Stimulated activated effector memory CD8-positive, alpha-beta T cell treated with anti-CD3 and anti-CD28 coated beads, Interleukin-12 subunit alpha, Interleukin-12 subunit beta, amount 100 ng/mL, for 72 hours (primary cell): Measurements from ENCODE around the gene RASAL1.
A peak's percentile ranks its signal among the peaks of the same experiment; 100 is the strongest.

Experiments
- ATAC-seq: fragments of 150-1000 bp; cut with Tn5 transposase; 2 replicates; pipeline ENCODE4 v1.10.0; 2021
- DNase-seq, 2 donors: peaks; one replicate each; pipeline ENCODE4 v3.0.0; 2021 to 2022; ENCODE audit warnings: low spot score in 2 of 2
- H3K27ac Mint-ChIP-seq: one replicate; pipeline ENCODE4 v1.8.0; 2022; ENCODE audit warnings: mild to moderate bottlenecking, mixed read lengths
- H3K36me3 Mint-ChIP-seq: one replicate; pipeline ENCODE4 v1.8.0; 2022; ENCODE audit warnings: mild to moderate bottlenecking, mixed read lengths
- H3K4me1 Mint-ChIP-seq: one replicate; pipeline ENCODE4 v1.8.0; 2022; ENCODE audit warnings: mixed read lengths
- H3K4me3 Mint-ChIP-seq: one replicate; pipeline ENCODE4 v1.8.0; 2022; ENCODE audit warnings: mild to moderate bottlenecking, mixed read lengths
- H3K9me3 Mint-ChIP-seq: one replicate; pipeline ENCODE4 v1.8.0; 2022; ENCODE audit warnings: mixed read lengths

The RASAL1 gene

GRCh38 chr12:113167868-113168267, 32.3 kb upstream of the RASAL1 start:
- H3K4me1 Mint-ChIP-seq: no peaks in the 10 kb centered on the region
- DNase-seq (no peak), ATAC-seq (no peak)
- H3K27ac Mint-ChIP-seq: no peak overlapping the region
- no peaks in the 10 kb centered on the region for H3K9me3 Mint-ChIP-seq
- no peak overlapping the region for H3K4me3 Mint-ChIP-seq
- H3K36me3 Mint-ChIP-seq: peaks cover 98% of the 10 kb centered on the region

GRCh38 chr12:113165521-113166450, 30.2 kb upstream of the RASAL1 start:
- no peaks in the 10 kb centered on the region for H3K9me3 Mint-ChIP-seq
- H3K4me3 Mint-ChIP-seq: no peak overlapping the region
- H3K4me1 Mint-ChIP-seq: peaks cover 4% of the 10 kb centered on the region
- H3K36me3 Mint-ChIP-seq: peaks cover 98% of the 10 kb centered on the region
- no peak overlapping the region for H3K27ac Mint-ChIP-seq
- ATAC-seq (no peak), DNase-seq (no peak)

- no peak overlapping the region for H3K27ac Mint-ChIP-seq
- ATAC-seq (no peak), DNase-seq (no peak)
- no peak overlapping the region for H3K4me3 Mint-ChIP-seq
- no peaks in the 10 kb centered on the region for H3K9me3 Mint-ChIP-seq
- H3K4me1 Mint-ChIP-seq: peaks cover 4% of the 10 kb centered on the region
- H3K36me3 Mint-ChIP-seq: peaks cover 94% of the 10 kb centered on the region
These were observed 28.5 kb upstream of the RASAL1 start for GRCh38 chr12:113164014-113164413.

GRCh38 chr12:113163030-113163360, 27.4 kb upstream of the RASAL1 start:
- no peak overlapping the region for H3K4me3 Mint-ChIP-seq
- peaks cover 4% of the 10 kb centered on the region for H3K4me1 Mint-ChIP-seq
- peak overlapping the region; percentile 26 for H3K27ac Mint-ChIP-seq
- ATAC-seq: no peak
- peaks cover 94% of the 10 kb centered on the region for H3K36me3 Mint-ChIP-seq
- H3K9me3 Mint-ChIP-seq: no peaks in the 10 kb centered on the region
- no peak for DNase-seq

- Mint-ChIP-seq H3K36me3 (peaks cover 94% of the 10 kb centered on the region), H3K4me3 (no peak overlapping the region), H3K9me3 (no peaks in the 10 kb centered on the region), H3K27ac (peak overlapping the region; percentile 26), H3K4me1 (peaks cover 9% of the 10 kb centered on the region)
- no peak for DNase-seq
- no peak for ATAC-seq
These were observed 26.8 kb upstream of the RASAL1 start for GRCh38 chr12:113162102-113163029.

GRCh38 chr12:113161415-113162016, 26.0 kb upstream of the RASAL1 start:
- peaks cover 92% of the 10 kb centered on the region for H3K36me3 Mint-ChIP-seq

GRCh38 chr12:113159937-113160336, 24.4 kb upstream of the RASAL1 start:
- H3K9me3 Mint-ChIP-seq: no peaks in the 10 kb centered on the region
- H3K27ac Mint-ChIP-seq: no peak overlapping the region
- peaks cover 76% of the 10 kb centered on the region for H3K36me3 Mint-ChIP-seq
- ATAC-seq: no peak
- no peak for DNase-seq
- H3K4me3 Mint-ChIP-seq: no peak overlapping the region
- peaks cover 15% of the 10 kb centered on the region for H3K4me1 Mint-ChIP-seq

More at GRCh38 chr12:113161415-113162016, 26.0 kb upstream of the RASAL1 start:
- DNase-seq (no peak), ATAC-seq (peak; percentile 48)
- Mint-ChIP-seq H3K27ac (peak overlapping the region; percentile 34), H3K4me3 (no peak overlapping the region), H3K9me3 (no peaks in the 10 kb centered on the region), H3K4me1 (peaks cover 15% of the 10 kb centered on the region)

DNA sequence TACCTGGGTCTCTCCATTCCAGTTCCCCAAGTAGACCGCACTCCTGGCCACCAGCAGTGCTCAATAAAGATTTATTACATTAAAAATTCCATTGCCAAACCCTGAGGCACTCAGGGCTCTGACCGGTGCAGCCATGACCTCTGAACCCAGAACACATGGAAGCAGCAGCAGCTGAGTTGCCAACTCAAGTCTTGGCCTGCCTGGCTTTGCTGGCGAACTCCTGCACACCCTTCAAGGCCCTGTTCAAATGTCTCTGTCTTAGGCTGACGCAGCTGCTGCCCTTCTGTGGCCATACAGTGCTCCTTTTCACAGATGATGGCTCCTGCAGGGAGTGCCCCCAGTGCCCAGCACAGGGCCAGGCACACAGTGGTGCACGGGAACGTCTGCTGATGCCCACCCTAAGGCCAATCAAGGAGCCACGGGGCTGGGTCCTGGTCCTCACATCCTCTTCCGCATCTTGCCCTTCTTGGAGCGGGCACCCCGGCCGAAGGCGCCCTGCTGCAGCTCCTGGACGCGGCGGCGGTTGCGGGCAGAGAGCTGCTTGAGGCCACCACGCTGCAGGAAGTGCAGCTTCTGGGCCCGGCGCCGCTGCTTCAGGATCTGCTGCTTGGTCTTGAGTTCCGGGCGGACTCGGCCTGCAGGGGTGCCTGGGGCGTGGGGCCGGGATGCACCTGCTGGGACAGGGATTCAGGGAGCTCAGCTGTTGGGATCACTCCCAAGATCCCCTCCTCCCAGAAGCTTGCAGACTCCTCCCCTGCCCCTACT, 23.1 kb upstream of the RASAL1 start:
- ATAC-seq (no peak), DNase-seq (no peak)
- Mint-ChIP-seq H3K27ac (no peak overlapping the region), H3K4me3 (no peak overlapping the region), H3K36me3 (peaks cover 65% of the 10 kb centered on the region), H3K9me3 (no peaks in the 10 kb centered on the region), H3K4me1 (peaks cover 15% of the 10 kb centered on the region)

DNA sequence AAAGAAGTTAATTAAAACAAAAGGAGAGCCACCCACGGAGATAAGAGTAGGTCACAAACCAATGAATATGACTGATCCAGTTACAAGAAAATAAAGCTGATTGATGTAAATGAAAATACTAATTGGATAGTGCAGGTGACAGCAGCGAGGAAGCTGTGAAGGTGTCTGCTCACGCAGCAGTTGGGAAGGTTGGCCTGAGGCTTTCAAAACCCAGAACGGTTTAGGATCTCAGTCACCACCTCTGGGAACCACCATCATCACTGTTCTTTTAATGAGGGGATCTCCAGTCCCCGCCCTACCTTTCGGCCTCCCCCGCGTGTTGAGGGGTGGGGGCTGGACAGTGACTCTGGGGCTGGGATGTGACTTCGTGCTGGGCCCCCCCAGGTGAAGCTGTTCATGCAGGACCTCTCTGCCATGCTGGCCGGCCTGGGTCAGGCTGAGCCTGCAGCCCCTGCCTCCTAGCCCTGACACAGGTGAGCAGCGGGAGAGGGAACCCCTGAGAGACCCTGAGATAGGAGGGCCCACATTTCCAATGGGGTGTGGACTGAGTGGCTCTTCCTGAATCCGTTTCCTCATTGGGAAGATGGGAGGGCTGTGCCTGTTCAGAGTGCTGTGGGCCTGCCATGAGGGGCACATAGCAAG, 21.8 kb upstream of the RASAL1 start:
- Mint-ChIP-seq H3K36me3 (peaks cover 52% of the 10 kb centered on the region), H3K4me3 (no peak overlapping the region), H3K4me1 (peaks cover 27% of the 10 kb centered on the region), H3K9me3 (no peaks in the 10 kb centered on the region), H3K27ac (no peak overlapping the region)
- DNase-seq (no peak), ATAC-seq (no peak)

GRCh38 chr12:113155646-113156045, 20.1 kb upstream of the RASAL1 start:
- Mint-ChIP-seq H3K27ac (no peak overlapping the region), H3K4me1 (peaks cover 28% of the 10 kb centered on the region), H3K4me3 (no peak overlapping the region)

DNA sequence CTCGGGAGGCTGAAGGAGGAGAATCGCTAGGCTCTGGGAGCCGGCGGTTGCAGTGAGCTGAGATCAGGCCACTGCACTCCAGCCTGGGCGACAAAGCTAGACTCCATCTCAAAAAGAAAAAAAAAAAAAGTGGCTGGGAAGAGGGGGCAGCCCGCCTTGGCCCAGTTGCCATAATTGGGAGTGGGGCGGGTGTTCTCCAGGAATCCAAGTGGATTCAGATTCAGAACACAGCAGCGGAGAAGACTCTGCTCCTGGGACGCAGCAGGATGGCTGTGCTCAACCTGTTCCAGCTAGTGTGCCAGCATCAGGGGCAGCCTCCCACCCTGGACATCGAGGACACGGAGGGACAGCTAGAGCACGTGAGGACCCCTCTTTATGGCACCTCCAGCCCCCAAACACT, 19.5 kb upstream of the RASAL1 start:
- Mint-ChIP-seq H3K4me1 (peaks cover 28% of the 10 kb centered on the region), H3K4me3 (peak overlapping the region; percentile 75), H3K9me3 (no peaks in the 10 kb centered on the region), H3K27ac (no peak overlapping the region), H3K36me3 (peaks cover 30% of the 10 kb centered on the region)
- DNase-seq (no peak), ATAC-seq (no peak)

More at GRCh38 chr12:113155646-113156045, 20.1 kb upstream of the RASAL1 start:
- Mint-ChIP-seq H3K36me3 (peaks cover 35% of the 10 kb centered on the region), H3K9me3 (no peaks in the 10 kb centered on the region)
- DNase-seq (no peak), ATAC-seq (no peak)

- peak; percentile 23 for ATAC-seq
- H3K9me3 Mint-ChIP-seq: no peaks in the 10 kb centered on the region
- peak in 1 of 2 donors; percentile 58 for DNase-seq
These were observed 18.9 kb upstream of the RASAL1 start for GRCh38 chr12:113154351-113154973.

DNA sequence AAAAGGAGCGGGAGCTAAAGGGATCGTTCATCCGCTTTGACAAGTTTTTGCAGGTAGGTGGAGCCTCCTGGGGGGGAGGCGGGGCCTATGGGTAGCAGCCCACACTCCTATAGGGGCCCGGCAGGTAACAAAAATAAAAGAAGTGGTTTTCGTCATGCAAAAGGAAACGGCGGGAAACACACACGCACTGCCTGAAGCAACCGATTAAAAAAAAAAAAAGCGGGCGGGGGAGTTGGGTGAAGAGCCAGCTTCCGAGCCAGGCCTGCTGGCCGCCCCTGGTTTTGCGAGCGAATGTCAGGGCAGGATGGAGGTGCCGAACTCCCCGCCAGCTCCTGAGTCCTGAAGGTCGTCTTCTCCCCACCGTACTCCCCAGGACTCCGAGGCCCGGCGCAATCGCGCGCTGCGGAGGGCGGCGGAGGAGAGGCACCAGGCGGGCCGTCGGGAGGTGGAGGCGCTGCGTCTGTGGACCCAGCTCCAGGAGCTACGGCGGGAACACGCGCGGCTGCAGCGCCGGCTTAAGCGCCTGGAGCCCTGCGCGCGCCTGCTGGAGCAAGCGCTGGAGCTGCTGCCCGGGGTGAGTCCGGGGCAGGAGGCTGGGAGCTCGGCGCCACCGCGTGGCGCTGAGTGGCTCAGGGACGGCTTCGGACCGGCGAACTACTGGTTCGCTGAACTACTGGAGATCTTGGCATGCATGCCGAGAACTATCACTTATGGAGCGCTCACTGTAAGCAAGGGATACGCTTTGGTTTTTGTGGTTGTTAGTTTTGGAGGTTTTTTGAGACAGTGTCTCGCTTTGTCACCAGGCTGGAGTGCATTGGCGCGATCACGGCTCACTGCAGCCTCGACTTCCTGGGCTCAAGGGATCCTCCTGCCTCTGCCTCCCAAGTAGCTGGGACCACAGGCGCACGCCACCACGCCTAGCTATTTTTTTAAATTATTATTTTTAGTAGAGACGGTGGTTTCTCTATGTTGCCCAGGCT, 17.6 kb upstream of the RASAL1 start:
- Mint-ChIP-seq H3K27ac (no peak overlapping the region), H3K9me3 (no peaks in the 10 kb centered on the region), H3K36me3 (peaks cover 14% of the 10 kb centered on the region), H3K4me1 (peaks cover 28% of the 10 kb centered on the region), H3K4me3 (peak overlapping the region; percentile 75)
- ATAC-seq (peak; percentile 83), DNase-seq (peak; percentile 46 to 76)

More at GRCh38 chr12:113154351-113154973, 18.9 kb upstream of the RASAL1 start:
- Mint-ChIP-seq H3K4me1 (peaks cover 28% of the 10 kb centered on the region), H3K4me3 (peak overlapping the region; percentile 75), H3K36me3 (peaks cover 28% of the 10 kb centered on the region), H3K27ac (no peak overlapping the region)
